CD4-positive, alpha-beta T cell treated with Interleukin-15 for 4 hours (primary cell): ENCODE results near the gene DNAJA3.

Source experiments
- DNase-seq: peaks from one replicate; pipeline ENCODE4 v3.0.0-alpha.2; 2020; ENCODE audit warnings: low spot score

The DNAJA3 gene

GRCh38 chr16:4407543-4408322 lies 17.9 kb upstream of the DNAJA3 start:
- no peak for DNase-seq

- no peak for DNase-seq
These were observed 17.4 kb upstream of the DNAJA3 start for GRCh38 chr16:4408323-4408690.

- no peak for DNase-seq
These were observed 16.4 kb upstream of the DNAJA3 start for GRCh38 chr16:4409081-4409932.

- no peak for DNase-seq
These were observed 15.2 kb upstream of the DNAJA3 start for GRCh38 chr16:4410335-4411075.

GRCh38 chr16:4411684-4412083 lies 14.0 kb upstream of the DNAJA3 start:
- no peak for DNase-seq

GRCh38 chr16:4412159-4412558 lies 13.5 kb upstream of the DNAJA3 start:
- no peak for DNase-seq

GRCh38 chr16:4412854-4413253 lies 12.8 kb upstream of the DNAJA3 start:
- no peak for DNase-seq

- DNase-seq: peak; percentile 93
These were observed 11.3 kb upstream of the DNAJA3 start for GRCh38 chr16:4414187-4414917.

- DNase-seq: peak; percentile 69
These were observed 10.0 kb upstream of the DNAJA3 start for GRCh38 chr16:4415538-4416199.

GRCh38 chr16:4416200-4417032 lies 9.3 kb upstream of the DNAJA3 start, which contains the start of gene CORO7:
Gene CORO7, minus strand, starts transcription at chr16:4416596. Its CDS starts 78 bp downstream, at chr16:4416518.
- peak; percentile 99 for DNase-seq

- no peak for DNase-seq
These were observed 6.2 kb upstream of the DNAJA3 start for GRCh38 chr16:4419402-4419959.

- DNase-seq: no peak
These were observed 5.1 kb upstream of the DNAJA3 start for GRCh38 chr16:4420505-4421105.

GRCh38 chr16:4426021-4426684 lies 485 bp downstream of the DNAJA3 start:
- DNase-seq: no peak

GRCh38 chr16:4426722-4427372 lies 1.2 kb downstream of the DNAJA3 start:
- no peak for DNase-seq

GRCh38 chr16:4428500-4428899 lies 2.8 kb downstream of the DNAJA3 start:
- no peak for DNase-seq

- DNase-seq: no peak
These were observed 5.4 kb downstream of the DNAJA3 start for GRCh38 chr16:4431023-4431422.

GRCh38 chr16:4433228-4433627 lies 7.6 kb downstream of the DNAJA3 start:
- DNase-seq: no peak
